Measurements from ENCODE around the gene TRAPPC3L.
"Not testable (repeated sequence)": the region's sequence is repeated elsewhere in the genome, so short reads cannot be mapped to it uniquely, and the experiment has no call there.

Gene TRAPPC3L

DNA sequence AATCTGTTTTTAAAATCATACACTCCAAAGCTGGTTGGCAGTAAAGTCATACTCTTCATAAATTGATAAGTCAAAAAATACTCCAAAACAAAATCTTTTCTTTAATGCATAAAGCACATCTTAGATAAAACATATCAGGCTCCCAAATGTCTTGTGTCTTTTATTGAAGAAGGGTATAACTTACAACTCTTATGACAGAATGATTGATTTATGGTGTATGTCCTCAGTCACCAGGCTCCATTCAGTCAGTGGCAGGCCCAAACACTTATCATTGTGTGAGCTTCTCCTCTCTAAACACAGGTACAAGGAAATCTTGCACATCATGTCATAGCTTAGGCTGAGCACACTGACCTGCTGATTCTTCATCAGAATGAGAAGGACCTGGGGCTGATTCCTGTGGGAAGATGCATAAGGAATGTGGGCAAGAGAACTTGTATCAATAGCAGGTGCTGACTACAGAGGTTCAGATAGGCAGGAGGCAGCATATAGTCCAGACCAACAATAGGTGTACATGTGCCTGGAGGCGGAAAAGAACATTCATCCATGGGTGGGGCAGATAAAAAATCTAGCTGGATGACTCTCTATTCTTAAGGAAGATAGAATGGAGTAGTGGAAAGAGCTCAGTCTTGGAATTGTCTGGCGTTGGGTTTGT lies 32.1 kb downstream of the TRAPPC3L start:
- H3K9me3 ChIP-seq (ENCODE audit: control insufficient read depth in 1 of 2, low read length in 2 of 2): no peaks in the 10 kb centered on the region
- peaks cover 0 to 21% of the 10 kb centered on the region in 2 donors for H3K36me3 ChIP-seq (ENCODE audit: control insufficient read depth in 1 of 2, insufficient read depth in 2 of 2, low read length in 2 of 2)
- no peaks in the 10 kb centered on the region for H3K4me1 ChIP-seq (ENCODE audit: control insufficient read depth in 1 of 2, insufficient read depth in 2 of 2, low read length in 2 of 2)
- H3K4me3 ChIP-seq (ENCODE audit: low read depth in 1 of 2, low read length in 2 of 2): peak overlapping the region; percentile 66 to 79
- no peak overlapping the region for H3K27ac ChIP-seq (ENCODE audit: low read length)
- no peaks in the 10 kb centered on the region for H3K27me3 ChIP-seq (ENCODE audit: low read depth, low read length)

DNA sequence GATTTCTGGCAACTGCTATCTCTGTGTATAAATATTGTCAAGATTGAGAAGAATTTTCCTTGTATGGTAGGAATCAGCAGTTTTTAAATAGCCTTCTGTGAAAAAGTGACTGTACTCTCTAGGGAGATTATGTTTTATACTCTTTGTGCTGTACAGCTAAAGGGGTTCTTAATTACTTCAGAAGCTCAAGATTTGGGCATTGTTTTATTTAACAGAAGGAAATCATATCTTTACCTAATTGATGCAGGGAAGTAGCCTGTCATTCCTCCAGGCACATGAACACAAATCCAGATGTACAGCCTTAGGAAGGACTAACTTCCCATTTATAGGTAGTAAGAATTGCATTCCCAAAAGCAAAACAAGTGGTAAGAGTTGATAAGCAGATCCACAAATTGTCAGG lies 32.8 kb downstream of the TRAPPC3L start:
- peaks cover 0 to 21% of the 10 kb centered on the region in 2 donors for H3K36me3 ChIP-seq (ENCODE audit: control insufficient read depth in 1 of 2, insufficient read depth in 2 of 2, low read length in 2 of 2)
- H3K27me3 ChIP-seq (ENCODE audit: low read depth, low read length): no peaks in the 10 kb centered on the region
- H3K4me3 ChIP-seq (ENCODE audit: low read depth in 1 of 2, low read length in 2 of 2): peak overlapping the region; percentile 66 to 79
- peak overlapping the region; percentile 90 for H3K27ac ChIP-seq (ENCODE audit: low read length)
- H3K9me3 ChIP-seq (ENCODE audit: control insufficient read depth in 1 of 2, low read length in 2 of 2): no peaks in the 10 kb centered on the region
- no peaks in the 10 kb centered on the region for H3K4me1 ChIP-seq (ENCODE audit: control insufficient read depth in 1 of 2, insufficient read depth in 2 of 2, low read length in 2 of 2)

DNA sequence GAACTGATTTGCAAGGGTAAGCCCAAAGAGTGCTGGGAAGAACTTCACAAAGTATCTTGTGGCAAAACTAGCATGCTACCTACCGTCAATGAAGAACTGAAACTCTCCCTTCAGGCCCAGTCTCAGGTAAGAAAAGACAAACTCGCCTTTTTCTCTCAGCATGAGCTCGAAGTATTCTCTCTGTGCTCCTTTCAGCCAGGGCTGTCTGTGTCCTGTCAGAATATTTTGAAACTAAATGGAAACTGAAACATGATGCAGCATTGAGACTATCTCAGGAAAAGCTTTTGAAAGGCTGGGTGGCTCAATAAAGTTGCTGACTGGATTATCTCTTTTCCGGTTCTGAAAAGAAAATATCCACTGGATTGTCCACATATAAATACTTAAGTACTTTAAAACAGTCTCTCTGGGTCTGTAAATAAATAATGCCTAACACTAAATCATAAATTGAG lies 33.3 kb downstream of the TRAPPC3L start:
- peak overlapping the region; percentile 90 for H3K27ac ChIP-seq (ENCODE audit: low read length)
- H3K27me3 ChIP-seq (ENCODE audit: low read depth, low read length): no peaks in the 10 kb centered on the region
- H3K4me3 ChIP-seq (ENCODE audit: low read depth in 1 of 2, low read length in 2 of 2): peak overlapping the region; percentile 66 to 79
- H3K4me1 ChIP-seq (ENCODE audit: control insufficient read depth in 1 of 2, insufficient read depth in 2 of 2, low read length in 2 of 2): no peaks in the 10 kb centered on the region
- H3K9me3 ChIP-seq (ENCODE audit: control insufficient read depth in 1 of 2, low read length in 2 of 2): no peaks in the 10 kb centered on the region
- H3K36me3 ChIP-seq (ENCODE audit: control insufficient read depth in 1 of 2, insufficient read depth in 2 of 2, low read length in 2 of 2): peaks cover 0 to 21% of the 10 kb centered on the region in 2 donors

- peak within 1 kb of the TSS; percentile 66 to 79 for H3K4me3 ChIP-seq (ENCODE audit: low read depth in 1 of 2, low read length in 2 of 2)
- no peaks in the 10 kb centered on the region for H3K9me3 ChIP-seq (ENCODE audit: control insufficient read depth in 1 of 2, low read length in 2 of 2)
- H3K36me3 ChIP-seq (ENCODE audit: control insufficient read depth in 1 of 2, insufficient read depth in 2 of 2, low read length in 2 of 2): peaks cover 0 to 16% of the 10 kb centered on the region in 2 donors
Measured at GRCh38 chr6:116511424-116512110, 33.9 kb downstream of the TRAPPC3L start, which contains the start of gene CALHM5. Gene CALHM5 (plus strand): TSS chr6:116511639. CDS start chr6:116511697, 58 bp downstream.

GRCh38 chr6:116508527-116508926 lies 37.0 kb downstream of the TRAPPC3L start:
- Histone ChIP-seq H3K36me3 (ENCODE audit: control insufficient read depth in 1 of 2, insufficient read depth in 2 of 2, low read length in 2 of 2) (peaks cover 0 to 7% of the 10 kb centered on the region in 2 donors), H3K4me1 (ENCODE audit: control insufficient read depth in 1 of 2, insufficient read depth in 2 of 2, low read length in 2 of 2) (no peaks in the 10 kb centered on the region), H3K27me3 (ENCODE audit: low read depth, low read length) (no peaks in the 10 kb centered on the region), H3K27ac (ENCODE audit: low read length) (no peak overlapping the region), H3K9me3 (ENCODE audit: control insufficient read depth in 1 of 2, low read length in 2 of 2) (no peaks in the 10 kb centered on the region), H3K4me3 (ENCODE audit: low read depth in 1 of 2, low read length in 2 of 2) (no peak overlapping the region)

More at GRCh38 chr6:116511424-116512110, 33.9 kb downstream of the TRAPPC3L start, which contains the start of gene CALHM5:
- Histone ChIP-seq H3K27ac (ENCODE audit: low read length) (peak within 1 kb of the TSS; percentile 90), H3K27me3 (ENCODE audit: low read depth, low read length) (no peaks in the 10 kb centered on the region), H3K4me1 (ENCODE audit: control insufficient read depth in 1 of 2, insufficient read depth in 2 of 2, low read length in 2 of 2) (no peaks in the 10 kb centered on the region)

DNA sequence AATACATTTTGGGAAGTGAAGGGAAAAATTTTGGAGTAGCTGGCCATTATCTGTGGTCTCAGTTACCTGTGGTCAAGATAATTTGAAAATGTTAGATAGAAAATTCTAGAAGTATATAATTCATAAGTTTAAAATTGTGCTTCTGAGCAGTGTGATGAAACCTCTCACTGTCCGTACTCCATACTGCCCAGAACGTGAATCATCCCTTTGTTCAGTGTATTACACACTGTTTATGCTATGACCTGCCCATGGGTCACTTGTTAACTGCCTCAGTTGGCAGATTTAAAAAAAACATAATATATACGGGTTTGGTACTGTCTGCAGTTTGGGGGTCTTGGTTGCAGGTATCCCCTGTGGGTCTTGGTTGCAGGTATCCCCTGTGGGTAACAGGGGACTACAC lies 38.2 kb downstream of the TRAPPC3L start:
- Histone ChIP-seq H3K27me3 (ENCODE audit: low read depth, low read length) (no peaks in the 10 kb centered on the region), H3K9me3 (ENCODE audit: control insufficient read depth in 1 of 2, low read length in 2 of 2) (no peaks in the 10 kb centered on the region), H3K27ac (ENCODE audit: low read length) (no peak overlapping the region), H3K4me3 (ENCODE audit: low read depth in 1 of 2, low read length in 2 of 2) (no peak overlapping the region), H3K4me1 (ENCODE audit: control insufficient read depth in 1 of 2, insufficient read depth in 2 of 2, low read length in 2 of 2) (no peaks in the 10 kb centered on the region), H3K36me3 (ENCODE audit: control insufficient read depth in 1 of 2, insufficient read depth in 2 of 2, low read length in 2 of 2) (peaks cover 0 to 7% of the 10 kb centered on the region in 2 donors)

- no peaks in the 10 kb centered on the region for H3K36me3 ChIP-seq (ENCODE audit: control insufficient read depth in 1 of 2, insufficient read depth in 2 of 2, low read length in 2 of 2)
- no peaks in the 10 kb centered on the region for H3K4me1 ChIP-seq (ENCODE audit: control insufficient read depth in 1 of 2, insufficient read depth in 2 of 2, low read length in 2 of 2)
- no peaks in the 10 kb centered on the region for H3K9me3 ChIP-seq (ENCODE audit: control insufficient read depth in 1 of 2, low read length in 2 of 2)
- H3K27ac ChIP-seq (ENCODE audit: low read length): no peak overlapping the region
- no peaks in the 10 kb centered on the region for H3K27me3 ChIP-seq (ENCODE audit: low read depth, low read length)
- no peak overlapping the region for H3K4me3 ChIP-seq (ENCODE audit: low read depth in 1 of 2, low read length in 2 of 2)
Measured at GRCh38 chr6:116500969-116501433, 44.5 kb downstream of the TRAPPC3L start.

GRCh38 chr6:116497113-116497676 lies 48.3 kb downstream of the TRAPPC3L start:
- H3K27me3 ChIP-seq (ENCODE audit: low read depth, low read length): no peaks in the 10 kb centered on the region
- H3K36me3 ChIP-seq (ENCODE audit: control insufficient read depth in 1 of 2, insufficient read depth in 2 of 2, low read length in 2 of 2): no peaks in the 10 kb centered on the region
- no peak overlapping the region for H3K4me3 ChIP-seq (ENCODE audit: low read depth in 1 of 2, low read length in 2 of 2)
- H3K9me3 ChIP-seq (ENCODE audit: control insufficient read depth in 1 of 2, low read length in 2 of 2): no peaks in the 10 kb centered on the region
- no peaks in the 10 kb centered on the region for H3K4me1 ChIP-seq (ENCODE audit: control insufficient read depth in 1 of 2, insufficient read depth in 2 of 2, low read length in 2 of 2)
- no peak overlapping the region for H3K27ac ChIP-seq (ENCODE audit: low read length)

DNA sequence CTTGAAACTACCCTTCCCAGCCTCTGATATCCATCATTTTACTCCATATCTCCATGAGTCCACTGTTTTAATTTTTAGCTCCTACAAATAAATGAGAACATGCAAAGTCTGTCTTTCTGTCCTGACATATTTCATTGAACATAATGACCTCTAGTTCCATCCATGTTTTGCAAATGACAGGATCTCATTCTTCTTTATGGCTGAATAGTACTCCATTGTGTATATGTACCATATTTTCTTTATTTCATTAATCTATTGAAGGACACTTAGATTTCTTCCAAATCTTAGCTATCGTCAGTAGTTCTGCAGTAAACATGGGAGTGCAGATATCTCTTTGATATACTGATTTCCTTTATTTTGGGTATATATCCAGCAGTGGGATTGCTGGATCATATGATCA lies 50.3 kb downstream of the TRAPPC3L start:
- H3K27me3 ChIP-seq (ENCODE audit: low read depth, low read length); H3K4me3 ChIP-seq (ENCODE audit: low read depth in 1 of 2, low read length in 2 of 2); H3K9me3 ChIP-seq (ENCODE audit: control insufficient read depth in 1 of 2, low read length in 2 of 2); H3K4me1 ChIP-seq (ENCODE audit: control insufficient read depth in 1 of 2, insufficient read depth in 2 of 2, low read length in 2 of 2); H3K36me3 ChIP-seq (ENCODE audit: control insufficient read depth in 1 of 2, insufficient read depth in 2 of 2, low read length in 2 of 2); H3K27ac ChIP-seq (ENCODE audit: low read length): not testable (repeated sequence)

DNA sequence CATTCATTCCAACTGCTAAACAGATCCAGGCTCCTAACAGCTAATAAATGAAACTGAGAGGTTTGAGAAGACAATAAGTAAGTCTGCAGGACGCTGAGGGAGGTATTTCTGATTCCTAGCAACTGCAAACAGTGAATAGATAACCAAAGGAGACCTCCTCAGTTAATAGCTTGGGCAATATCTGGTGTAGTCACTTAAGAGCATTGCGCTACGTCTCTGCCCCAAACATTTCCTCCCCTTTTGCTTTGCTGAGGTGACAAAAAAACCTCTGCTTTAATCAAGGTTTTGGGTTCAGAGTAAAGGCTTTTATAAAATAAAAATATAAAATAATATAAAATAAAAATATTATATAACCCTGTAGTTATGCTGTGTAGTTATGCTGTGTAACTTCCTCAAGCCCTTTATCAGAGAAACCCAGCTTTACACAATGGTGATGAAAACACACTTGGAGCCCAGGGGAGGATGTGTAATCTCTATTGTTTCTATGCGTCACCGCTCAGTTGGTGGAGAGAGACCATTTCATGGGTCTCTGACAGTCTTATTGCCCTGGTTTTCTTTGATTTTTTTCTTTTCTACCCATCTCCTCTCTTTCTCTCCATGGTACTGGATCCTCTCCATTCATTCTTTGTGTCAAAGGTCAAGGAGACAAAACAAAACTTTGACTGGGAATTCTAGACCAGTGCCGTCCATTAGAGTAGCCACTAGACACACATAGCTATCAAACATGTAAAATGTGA lies 53.0 kb downstream of the TRAPPC3L start:
- Histone ChIP-seq H3K27me3 (ENCODE audit: low read depth, low read length) (no peaks in the 10 kb centered on the region), H3K9me3 (ENCODE audit: control insufficient read depth in 1 of 2, low read length in 2 of 2) (no peaks in the 10 kb centered on the region), H3K36me3 (ENCODE audit: control insufficient read depth in 1 of 2, insufficient read depth in 2 of 2, low read length in 2 of 2) (no peaks in the 10 kb centered on the region), H3K4me3 (ENCODE audit: low read depth in 1 of 2, low read length in 2 of 2) (no peak overlapping the region), H3K4me1 (ENCODE audit: control insufficient read depth in 1 of 2, insufficient read depth in 2 of 2, low read length in 2 of 2) (no peaks in the 10 kb centered on the region), H3K27ac (ENCODE audit: low read length) (no peak overlapping the region)

Data from muscle layer of duodenum (tissue), 2 donors.